Heart right ventricle (tissue), 16 donors: Measurements from ENCODE around the gene CLDN22. TPM values are rescaled to one million over a fixed set of nuclear protein-coding genes. Genes with fewer than 3 reads are reported as not detected.

ENCODE experiments used
- ATAC-seq, 8 donors: fragments of 200-7000 bp; cut with Tn5 transposase; one replicate each; pipeline ENCODE4 v1.9.1; 2020; ENCODE audit warnings: mild to moderate bottlenecking in 8 of 8, moderate library complexity in 8 of 8, moderate number of reproducible peaks in 1 of 8
- DNase-seq, 2 donors: peaks; one replicate each; pipeline ENCODE4 v3.0.0-alpha.2; 2020
- H3K27ac ChIP-seq, 10 donors: fragments of 200-600 bp; sonication (generic) in 2 of 10; one replicate each; pipeline versions ENCODE4 v1.5.0 to v1.8.0; 2020 to 2022; ENCODE audit warnings: mild to moderate bottlenecking in 3 of 10
- H3K27me3 ChIP-seq, 7 donors: fragments of 200-600 bp; one replicate each; pipeline ENCODE4 v1.8.0; 2021 to 2022; ENCODE audit warnings: mild to moderate bottlenecking in 2 of 7
- H3K36me3 ChIP-seq, 9 donors: fragments of 200-600 bp; sonication (generic) in 1 of 9; one replicate each; pipeline versions ENCODE4 v1.5.0 to v1.8.0; 2020 to 2022; ENCODE audit warnings: mild to moderate bottlenecking in 2 of 9
- H3K4me1 ChIP-seq, 9 donors: fragments of 200-600 bp; sonication (generic) in 1 of 9; one replicate each; pipeline versions ENCODE4 v1.5.0 to v1.8.0; 2020 to 2022; ENCODE audit warnings: mild to moderate bottlenecking in 4 of 9
- H3K4me3 ChIP-seq, 10 donors: fragments of 200-600 bp; sonication (generic) in 2 of 10; one replicate each; pipeline versions ENCODE4 v1.5.0 to v1.8.0; 2020 to 2022; ENCODE audit warnings: mild to moderate bottlenecking in 7 of 10, moderate library complexity in 2 of 10
- H3K9me3 ChIP-seq, 11 donors: fragments of 200-600 bp in 10 of 11; sonication (generic) in 2 of 11; one replicate each; pipeline versions ENCODE4 v1.5.0 to v1.8.0; 2013 to 2022; ENCODE audit warnings: mild to moderate bottlenecking in 2 of 11, control low read depth in 1 of 11, moderate library complexity in 1 of 11
- CTCF ChIP-seq, 9 donors: fragments of 200-600 bp; sonication (generic) in 2 of 9; IDR thresholded peaks; one replicate each; pipeline versions ENCODE4 v1.5.0 to v1.8.0; 2021 to 2022; ENCODE audit warnings: antibody characterized with exemption in 9 of 9, mild to moderate bottlenecking in 5 of 9, moderate library complexity in 1 of 9
- WGBS, 2 donors: extraction: QIAGEN DNeasy Blood & Tissue Kit; methylation state at CpG; one replicate each; pipeline ENCODE4 v1.1.7; 2013; ENCODE audit warnings: inconsistent platforms in 1 of 2; 5-methylcytosine and 5-hydroxymethylcytosine counted together
- intact Hi-C, 10 donors: fragments of 100-400 bp; cut with DNase I; formaldehyde crosslinking; loops; one replicate each; pipeline versions ENCODE4 v1.11.1 to v1.14.2; 2022
- polyA plus RNA-seq, 2 donors: library from polyadenylated mRNA; stranded (reverse); fragments of 200-250 nt; gene quantifications; one replicate each; pipeline ENCODE4 v1.2.3, GENCODE V29; 2013
- total RNA-seq, 10 donors: library from RNA; stranded (reverse); fragmentation: NEBNext Ultra II Directional in 3 of 10; extraction: Animal tissue kit (Norgen Biotek cat#: 25700) in 3 of 10; gene quantifications; one replicate each; pipeline versions ENCODE4 v1.2.1 to v1.2.4, GENCODE V29; 2021 to 2023
- donor health status: Arrhythmogenic right ventricular cardiomyopathy.
- donor health status: ischemic (EF 13 %, LVEDD 7.1; RV severe dilation, severe dysfunction).
- donor health status: healthy with polysubstance abuse.
- donor health status: DM: no; HTN: yes; CAD: no.
- donor health status: DM: no; HTN: no; CAD: no.
- donor health status: ischemic (EF 25% LVEDD 6.9; RV normal size, moderate dysfunction).
- donor health status: ischemic (EF 25% LVEDD 5.7; RV mildly dilated, moderate dysfunction).
- donor health status: healthy.
- donor health status: DM: yes; HTN: yes; CAD: no.
- donor health status: Ischemic cardiomyopathy.
- donor health status: ischemic (EF 35%, LVEDD 5.7; RV mildly dilated, moderate dysfunction).
- donor health status: nonischemic (EF 11% LVEDD 7.7; RV severe dilation, severe dysfunction).
- donor health status: DM: yes; HTN: yes; CAD: no.
- donor health status: PGD.
- donor health status: ischemic (EF 29% LVEDD 5.4; RV normal size, mild dysfunction).
- donor health status: nonischemic (EF 23%, LVEDD 6.1; RV moderate dilation, normal function).

The CLDN22 gene
- total and polyA plus RNA-seq, 12 donors: not detected

- Histone ChIP-seq H3K4me1 (peaks cover 0 to 32% (median 10%) of the 10 kb centered on the region in 9 donors), H3K27me3 (peaks cover 0 to 28% (median 16%) of the 10 kb centered on the region in 7 donors), H3K36me3 (no peaks in the 10 kb centered on the region), H3K27ac (no peak overlapping the region), H3K4me3 (no peak overlapping the region), H3K9me3 (no peaks in the 10 kb centered on the region)
- 91% methylated on average over 4 of the region's 4 CpGs for WGBS, 2 donors
- DNase-seq (no peak), ATAC-seq (no peak)
- intact Hi-C loops: no loop called here
- TF ChIP-seq CTCF (IDR thresholded peaks at IDR 0.05): no peak
Measured at GRCh38 chr4:183345261-183345660, 25.2 kb upstream of the CLDN22 start.

GRCh38 chr4:183344523-183345255 lies 24.6 kb upstream of the CLDN22 start:
- Histone ChIP-seq H3K36me3 (no peaks in the 10 kb centered on the region), H3K4me3 (no peak overlapping the region), H3K27me3 (peaks cover 0 to 28% (median 16%) of the 10 kb centered on the region in 7 donors), H3K27ac (no peak overlapping the region), H3K4me1 (peaks cover 0 to 31% (median 10%) of the 10 kb centered on the region in 9 donors), H3K9me3 (no peaks in the 10 kb centered on the region)
- ATAC-seq: no peak
- WGBS, 2 donors: 88 to 90% methylated on average over 15 of the region's 15 CpGs
- no peak for TF ChIP-seq CTCF (IDR thresholded peaks at IDR 0.05)
- intact Hi-C loops: no loop called here
- no peak for DNase-seq

- no peak for ATAC-seq
- intact Hi-C loops: no loop called here
- no peak for DNase-seq
- TF ChIP-seq CTCF (IDR thresholded peaks at IDR 0.05): no peak
- Histone ChIP-seq H3K4me1 (peaks cover 0 to 21% (median 10%) of the 10 kb centered on the region in 9 donors), H3K9me3 (no peaks in the 10 kb centered on the region), H3K4me3 (no peak overlapping the region), H3K27me3 (peaks cover 0 to 28% (median 16%) of the 10 kb centered on the region in 7 donors), H3K36me3 (no peaks in the 10 kb centered on the region), H3K27ac (no peak overlapping the region)
- 92 to 93% methylated on average over 7 of the region's 7 CpGs for WGBS, 2 donors
Measured at GRCh38 chr4:183343730-183344129, 23.7 kb upstream of the CLDN22 start.

GRCh38 chr4:183342541-183343533 lies 22.8 kb upstream of the CLDN22 start:
- peaks cover 0 to 12% (median 10%) of the 10 kb centered on the region in 9 donors for H3K4me1 ChIP-seq
- peak overlapping the region in 7 of 10 donors; percentile 13 to 34 (median 20) for H3K4me3 ChIP-seq
- peak in 1 of 2 donors; percentile 20 for DNase-seq
- WGBS, 2 donors: 23 to 26% methylated on average over 38 to 40 of the region's 40 CpGs
- H3K27ac ChIP-seq: no peak overlapping the region
- TF ChIP-seq CTCF (IDR thresholded peaks at IDR 0.05): no peak
- H3K9me3 ChIP-seq: no peaks in the 10 kb centered on the region
- intact Hi-C loops: no loop called here
- H3K36me3 ChIP-seq: no peaks in the 10 kb centered on the region
- peaks cover 0 to 28% (median 16%) of the 10 kb centered on the region in 7 donors for H3K27me3 ChIP-seq
- ATAC-seq: peak in 6 of 8 donors; percentile 48 to 69 (median 62)
